Measurements from ENCODE around the gene PDF.
"Not testable (repeated sequence)": the region's sequence is repeated elsewhere in the genome, so short reads cannot be mapped to it uniquely, and the experiment has no call there.

The PDF gene

DNA sequence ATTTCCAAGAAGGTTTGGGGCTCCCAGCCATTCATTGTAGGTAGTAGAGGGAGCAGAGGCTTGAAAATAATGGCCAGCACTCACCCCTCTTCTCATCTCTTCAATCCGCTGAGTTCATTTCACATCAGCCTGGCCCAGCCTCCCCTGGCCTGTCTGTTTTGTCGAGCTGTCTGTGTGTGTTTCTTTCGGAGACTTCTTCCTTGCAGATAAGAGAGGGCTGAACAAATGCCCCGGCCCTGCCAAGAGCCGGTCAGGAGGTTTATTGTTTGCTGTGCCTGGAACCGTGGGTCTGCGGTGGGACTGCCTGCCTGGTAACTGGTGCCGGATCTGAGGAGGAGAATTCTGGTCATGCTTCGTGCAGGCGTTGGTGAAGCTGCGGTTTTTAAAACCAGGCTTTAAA is 15.9 kb downstream of the PDF start:
- DNase-seq: no peak

DNA sequence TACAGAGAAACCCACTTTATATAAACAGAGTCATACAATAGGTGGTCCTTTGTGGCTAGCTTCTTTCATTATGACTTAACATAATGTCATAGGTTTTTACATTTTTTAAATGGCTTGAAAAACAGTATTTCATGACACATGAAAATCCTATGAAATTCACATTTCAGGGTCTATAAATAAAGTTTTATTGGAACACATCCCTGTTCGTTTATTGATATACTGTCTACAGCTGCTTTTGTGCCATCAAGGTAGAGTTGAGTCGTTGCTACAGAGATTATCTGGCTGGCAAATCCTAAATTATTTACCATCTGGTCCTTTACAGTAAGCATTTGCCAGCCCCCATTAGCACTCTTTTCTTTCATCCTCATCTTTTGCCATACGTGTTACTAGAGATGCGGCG is 16.9 kb downstream of the PDF start:
- no peak for DNase-seq

DNA sequence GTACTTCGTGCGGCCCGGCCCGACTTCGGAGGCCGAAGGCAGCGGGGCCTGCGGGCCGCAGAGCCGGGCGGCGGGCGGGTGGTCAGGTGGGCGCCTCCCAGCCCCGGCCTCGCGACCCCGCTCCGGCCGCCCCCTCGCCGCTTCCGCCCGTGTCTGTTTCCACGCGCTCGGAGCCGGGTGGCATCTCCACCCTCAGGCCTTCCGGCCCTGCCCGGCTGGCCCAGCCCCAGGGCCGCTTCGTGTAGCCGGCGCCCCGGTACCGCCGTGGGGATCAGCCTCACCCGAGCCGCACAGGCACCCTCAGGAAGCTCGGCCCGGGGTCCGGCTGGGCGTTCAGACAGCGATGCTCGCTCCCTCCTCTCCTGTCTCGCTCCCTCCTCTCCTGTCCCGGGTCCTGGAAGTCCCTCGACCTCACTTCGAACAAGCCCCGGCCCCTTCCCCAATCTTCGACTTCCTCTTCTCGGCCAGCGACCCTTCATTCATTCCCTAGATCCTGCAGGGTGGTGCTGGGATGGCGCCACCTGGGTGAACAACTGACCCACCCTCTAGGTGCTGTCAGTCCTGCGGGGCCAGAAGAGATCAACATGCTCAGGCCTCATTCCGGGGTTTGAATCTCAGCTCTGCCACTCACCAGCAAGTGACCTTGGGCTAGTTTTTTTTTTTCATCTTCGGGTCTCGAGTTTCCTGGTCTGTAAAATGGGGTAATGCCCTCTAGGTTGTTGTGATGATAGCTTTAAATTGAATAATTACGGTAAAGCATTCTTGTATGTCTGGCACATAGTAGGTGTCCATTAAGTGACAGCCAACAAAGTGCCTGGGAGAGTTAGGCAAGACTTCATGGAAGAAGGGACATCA is 18.6 kb downstream of the PDF start:
- DNase-seq: no peak

DNA sequence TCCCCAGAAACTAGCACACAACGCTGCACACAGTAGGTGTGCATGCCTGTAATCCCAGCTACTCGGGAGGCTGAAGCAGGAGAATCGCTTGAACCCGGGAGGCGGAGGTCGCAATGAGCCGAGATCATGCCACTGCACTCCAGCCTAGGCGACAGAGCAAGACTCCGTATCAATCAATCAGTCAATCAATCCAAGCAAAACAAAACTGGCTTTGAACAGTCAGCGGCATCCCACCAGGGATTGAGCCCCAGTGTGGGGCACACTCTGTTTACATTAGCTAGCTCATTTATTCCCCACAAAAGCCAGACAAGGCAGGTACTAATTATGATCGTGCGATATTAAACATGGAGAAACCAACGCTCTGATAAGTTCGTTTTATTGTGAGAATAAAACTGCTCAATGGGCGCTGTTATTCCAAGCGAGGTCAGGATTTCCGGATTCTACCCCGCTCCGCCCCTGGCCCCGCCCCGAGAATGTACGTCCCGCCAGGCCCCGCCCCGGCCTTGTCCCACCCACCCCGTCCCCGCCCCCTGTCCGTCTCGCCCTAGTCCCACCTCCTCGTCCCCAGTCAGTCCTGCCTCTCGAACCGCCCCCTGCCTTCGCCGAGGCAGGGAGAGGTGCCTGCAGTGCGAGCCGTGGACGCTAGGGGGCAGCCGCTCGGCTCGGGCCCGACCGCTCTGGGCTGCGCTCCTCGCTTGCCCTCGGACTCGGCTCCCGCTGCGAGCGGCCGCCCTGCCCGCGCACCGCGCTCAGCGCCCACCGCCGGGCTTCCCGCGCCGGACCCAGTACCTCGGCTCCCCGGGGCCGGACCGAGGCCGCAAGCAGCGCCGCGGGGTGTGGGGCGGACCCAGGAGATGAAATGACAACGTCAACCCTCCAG is 19.5 kb downstream of the PDF start, which contains the start of gene VPS4A:
TSS of gene VPS4A (plus strand) at position 698 of the 880 bp plus-strand sequence. CDS start at position 860, 162 bp downstream.
- peak; percentile 99 for DNase-seq

DNA sequence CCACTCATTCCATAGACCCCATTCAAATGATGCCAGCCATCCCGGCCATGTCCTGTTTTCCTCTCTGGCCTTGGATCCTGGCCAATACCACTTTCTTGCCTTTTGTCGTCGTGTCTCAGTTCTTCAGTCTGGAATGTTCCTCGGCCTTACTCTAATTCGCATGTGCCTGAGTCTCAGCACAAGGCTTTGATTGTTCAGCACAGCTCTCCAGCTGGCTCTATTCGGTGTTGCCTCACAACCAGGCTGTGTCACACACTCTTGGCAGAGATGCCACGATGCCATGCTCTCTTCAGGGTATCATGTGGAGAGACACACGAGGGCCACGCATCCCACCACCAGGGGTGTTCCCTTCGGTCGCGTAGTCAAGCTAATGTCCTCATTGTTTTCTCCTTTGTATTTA is 21.1 kb downstream of the PDF start:
- no peak for DNase-seq

DNA sequence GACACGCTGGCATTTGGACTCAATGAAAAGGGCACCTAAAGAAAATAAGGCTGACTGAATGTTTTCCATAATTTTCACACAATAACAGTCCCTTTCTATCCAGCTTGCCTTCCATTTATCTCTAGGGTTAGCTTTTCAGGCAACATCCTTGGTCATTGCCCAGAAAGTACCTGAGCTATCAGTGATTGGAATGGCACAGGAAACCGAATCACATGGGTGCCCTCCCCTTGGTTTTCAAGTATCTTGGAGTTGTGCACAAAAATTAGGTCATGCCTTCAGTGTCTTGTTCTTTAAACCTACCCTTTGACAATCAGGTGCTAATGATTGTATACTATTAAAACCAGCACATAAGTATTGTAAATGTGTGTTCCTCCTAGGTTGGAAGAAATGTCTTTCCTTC is 22.5 kb downstream of the PDF start:
- DNase-seq: no peak

DNA sequence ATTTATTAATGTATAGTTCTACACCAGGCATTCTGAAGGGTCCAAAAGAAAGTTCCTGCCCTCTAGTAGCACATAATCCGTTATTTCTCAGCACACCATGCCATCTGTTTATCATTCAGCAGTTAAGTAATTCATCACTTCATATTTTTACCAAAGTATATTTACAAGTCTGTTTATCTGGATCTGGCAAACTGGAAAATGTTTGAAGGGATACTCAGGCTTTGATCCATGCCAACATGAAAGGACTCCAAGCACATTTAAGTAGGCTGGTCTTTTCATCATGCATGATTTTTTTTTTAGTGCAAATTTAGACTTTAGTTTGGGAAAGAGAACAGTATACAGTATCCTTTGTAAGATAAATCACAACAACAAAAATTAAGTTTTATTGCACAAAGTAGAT is 23.3 kb downstream of the PDF start:
- DNase-seq: no peak

DNA sequence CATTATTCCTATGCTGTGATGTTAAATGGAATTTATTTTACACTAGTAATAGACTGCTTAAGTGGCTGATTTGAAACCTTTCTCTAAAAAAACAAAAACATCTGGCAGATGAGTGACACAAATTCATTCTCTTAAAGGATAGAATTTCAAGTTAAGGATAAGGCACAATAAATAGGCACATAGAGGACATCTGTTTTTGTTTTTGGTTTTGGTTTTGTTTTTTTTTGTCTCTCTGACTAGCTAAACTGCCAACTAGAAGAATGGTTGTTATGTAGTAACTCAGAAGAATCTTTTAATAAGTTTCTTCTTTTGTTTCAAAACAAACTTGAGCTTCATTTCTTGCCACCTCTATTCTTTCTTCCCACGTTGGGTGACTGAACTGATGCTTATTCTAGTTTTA is 24.4 kb downstream of the PDF start:
- no peak for DNase-seq

DNA sequence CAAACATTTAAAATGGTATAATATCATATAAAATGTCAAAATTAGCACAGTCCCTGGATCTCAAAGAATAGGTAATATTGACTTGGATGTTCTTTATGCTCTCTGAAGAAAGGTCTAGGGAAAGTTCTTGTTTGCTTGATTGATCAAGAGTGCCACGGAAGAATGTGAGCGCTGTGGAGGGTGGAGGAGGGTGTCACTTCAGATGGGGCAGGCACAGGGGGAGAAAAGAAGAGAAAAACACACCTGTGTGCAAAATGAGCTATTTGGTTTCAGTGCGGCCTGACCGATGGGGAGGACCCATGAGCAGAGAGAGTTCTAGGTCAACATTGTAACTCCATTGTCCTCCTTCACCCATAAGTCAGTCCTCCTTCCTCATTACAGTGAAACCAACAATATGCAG is 28.1 kb downstream of the PDF start:
- no peak for DNase-seq

DNA sequence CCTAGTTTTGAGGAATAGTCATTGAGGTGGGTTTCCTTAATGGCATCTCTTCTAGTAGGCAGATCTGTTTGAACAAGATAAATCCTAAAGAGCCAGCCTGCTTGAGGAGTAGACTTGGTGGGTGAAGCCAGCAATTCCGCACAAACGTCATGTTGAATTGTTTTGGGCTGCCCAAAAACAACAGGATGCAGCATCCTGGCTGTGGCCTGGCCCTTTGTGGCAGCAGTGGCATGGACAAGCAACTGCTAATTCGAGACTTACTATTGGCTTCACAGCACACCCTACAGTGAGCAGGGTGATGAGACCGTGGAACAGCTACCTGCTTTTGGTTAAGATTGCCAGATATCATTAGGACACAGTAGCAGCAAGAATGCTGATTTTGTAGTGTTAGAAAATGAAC is 28.5 kb downstream of the PDF start:
- DNase-seq: no peak

DNA sequence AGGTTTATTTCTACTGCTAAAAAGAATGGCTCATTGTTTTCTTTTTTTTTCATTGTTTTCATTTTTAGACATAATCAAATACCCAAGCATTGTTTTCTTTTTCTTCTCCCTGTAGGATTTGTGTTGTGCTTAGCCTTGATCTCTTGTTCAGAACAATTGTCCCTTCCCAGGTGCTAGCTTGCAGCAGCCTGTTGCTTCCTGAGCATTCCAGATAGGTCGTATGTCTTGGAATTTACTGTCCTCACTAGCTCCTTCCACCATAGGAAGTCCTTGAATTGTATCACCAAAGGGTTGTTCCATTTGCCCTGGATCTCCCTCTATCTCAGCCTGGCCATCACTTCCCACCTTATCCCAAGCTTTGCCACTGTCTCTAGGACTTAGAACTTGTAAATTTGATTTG is 29.2 kb downstream of the PDF start:
- no peak for DNase-seq

DNA sequence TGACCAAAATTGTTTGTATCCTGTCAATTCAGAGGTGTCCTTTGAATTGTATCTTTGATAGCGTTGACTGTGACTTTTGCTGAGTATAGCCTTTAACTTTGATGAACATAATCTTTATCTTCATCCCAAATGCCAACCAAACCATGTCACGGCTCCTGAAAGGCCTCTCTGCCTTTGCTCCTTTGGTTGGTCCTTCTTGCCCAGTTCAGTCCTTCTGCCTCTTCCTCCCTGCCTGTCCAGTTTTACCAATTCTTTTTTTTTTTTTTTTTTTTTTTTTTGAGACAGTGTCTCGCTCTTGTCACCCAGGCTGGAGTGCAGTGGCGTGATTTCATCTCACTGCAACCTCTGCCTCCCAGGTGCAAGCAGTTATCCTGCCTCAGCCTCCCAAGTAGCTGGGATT is 32.1 kb downstream of the PDF start:
- no peak for DNase-seq

DNA sequence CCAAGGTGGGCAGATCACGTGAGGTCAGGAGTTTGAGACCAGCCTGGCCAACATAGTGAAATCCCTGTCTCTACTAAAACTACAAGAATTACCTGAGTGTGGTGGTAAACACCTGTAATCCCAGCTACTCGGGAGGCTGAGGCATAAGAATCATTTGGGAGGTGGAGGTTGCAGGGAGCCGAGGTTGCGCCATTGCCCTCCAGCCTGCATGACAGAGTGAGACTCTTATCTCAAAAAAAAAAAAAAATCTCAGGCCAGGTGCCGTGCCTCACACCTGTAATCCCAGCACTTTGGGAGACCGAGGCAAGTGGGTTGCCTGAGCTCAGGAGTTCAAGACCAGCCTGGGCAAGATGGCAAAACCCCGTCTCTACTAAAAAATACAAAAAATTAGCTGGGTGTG is 33.6 kb downstream of the PDF start:
- DNase-seq: not testable (repeated sequence)

DNA sequence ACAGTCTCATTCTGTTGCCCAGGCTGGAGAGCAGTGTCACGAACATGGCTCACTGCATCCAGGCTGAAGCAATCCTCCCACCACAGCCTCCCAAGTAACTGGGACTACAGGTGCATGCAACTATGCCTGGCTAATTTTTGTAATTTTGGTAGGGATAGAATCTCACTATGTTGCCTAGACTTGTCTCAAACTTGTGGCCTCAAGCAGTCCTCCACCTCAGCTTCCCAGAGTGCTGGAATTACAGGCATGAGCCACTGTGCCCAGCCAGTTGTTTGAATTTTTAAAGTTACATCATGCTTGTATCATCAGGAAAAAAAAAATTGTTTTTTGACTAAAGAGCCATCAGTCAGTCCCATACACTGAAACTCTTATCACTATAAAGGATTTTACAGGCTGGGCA is 36.3 kb downstream of the PDF start:
- no peak for DNase-seq

DNA sequence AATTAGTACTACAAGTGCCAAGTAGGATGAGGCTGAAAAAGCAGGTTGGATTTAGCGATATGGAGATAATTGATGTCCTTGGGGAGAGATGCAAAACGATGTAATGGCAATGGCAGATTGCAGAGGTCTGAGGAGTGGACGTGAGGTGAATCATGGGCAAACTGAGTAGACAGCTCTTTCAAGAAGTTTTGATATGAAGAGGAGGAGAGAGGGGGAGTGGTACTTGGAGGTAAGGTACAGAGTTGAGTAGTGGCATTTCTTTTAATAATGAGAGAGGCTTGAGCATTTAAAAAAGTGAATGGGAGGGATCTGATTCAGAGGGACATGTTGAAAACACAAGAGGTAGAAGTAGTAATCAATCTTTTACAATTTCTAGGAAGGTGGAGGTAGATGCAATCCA is 37.0 kb downstream of the PDF start:
- no peak for DNase-seq

DNA sequence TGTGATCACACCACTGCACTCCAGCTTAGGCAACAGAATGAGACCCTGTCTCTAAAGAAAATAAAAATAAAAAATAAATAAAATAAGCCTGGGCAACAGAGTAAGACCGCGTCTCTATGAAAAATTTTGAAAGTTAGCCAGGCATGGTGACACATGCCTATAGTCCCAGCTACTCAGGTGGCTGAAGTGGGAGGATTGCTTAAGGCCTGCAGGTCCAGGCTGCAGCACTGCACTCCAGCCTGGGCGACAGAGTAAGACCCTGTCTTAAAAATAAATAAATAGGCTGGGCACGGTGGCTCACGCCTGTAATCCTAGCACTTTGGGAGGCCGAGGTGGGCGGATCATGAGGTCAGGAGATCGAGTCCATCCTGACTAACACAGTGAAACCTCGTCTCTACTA is 38.7 kb downstream of the PDF start:
- DNase-seq: not testable (repeated sequence)

DNA sequence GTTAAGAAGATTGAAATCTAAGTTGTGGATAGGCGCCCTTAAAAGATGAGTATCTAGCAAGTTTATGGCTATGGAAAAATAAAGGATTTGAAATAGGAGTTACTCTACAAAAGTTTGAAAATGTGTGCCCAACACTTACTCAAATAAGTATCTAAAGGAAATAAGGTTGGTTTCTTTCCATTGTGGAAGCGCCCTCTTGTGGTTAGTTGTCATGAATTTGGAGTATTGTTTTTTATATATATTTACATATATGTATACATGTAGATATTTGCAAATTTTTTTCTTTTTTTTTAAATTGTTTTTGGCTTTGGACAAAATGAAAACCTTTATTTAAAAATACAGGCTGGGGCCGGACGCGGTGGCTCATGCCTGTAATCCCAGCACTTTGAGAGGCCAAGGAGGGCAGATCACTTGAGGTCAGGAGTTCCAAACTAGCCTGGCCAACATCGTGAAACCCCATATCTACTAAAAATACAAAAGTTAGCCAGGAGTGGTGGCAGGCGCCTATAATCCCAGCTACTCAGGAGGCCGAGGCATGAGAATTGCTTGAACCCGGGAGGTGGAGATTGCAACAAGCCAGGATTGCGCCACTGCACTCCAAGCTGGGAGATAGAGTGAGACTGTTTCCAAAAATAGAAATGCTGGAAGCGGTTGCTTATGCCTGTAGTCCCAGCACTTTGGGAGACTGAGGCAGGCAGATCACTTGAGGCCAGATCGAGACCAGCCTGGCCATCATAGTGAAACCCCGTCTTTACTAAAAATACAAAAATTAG is 43.3 kb downstream of the PDF start:
- DNase-seq: peak; percentile 19

DNA sequence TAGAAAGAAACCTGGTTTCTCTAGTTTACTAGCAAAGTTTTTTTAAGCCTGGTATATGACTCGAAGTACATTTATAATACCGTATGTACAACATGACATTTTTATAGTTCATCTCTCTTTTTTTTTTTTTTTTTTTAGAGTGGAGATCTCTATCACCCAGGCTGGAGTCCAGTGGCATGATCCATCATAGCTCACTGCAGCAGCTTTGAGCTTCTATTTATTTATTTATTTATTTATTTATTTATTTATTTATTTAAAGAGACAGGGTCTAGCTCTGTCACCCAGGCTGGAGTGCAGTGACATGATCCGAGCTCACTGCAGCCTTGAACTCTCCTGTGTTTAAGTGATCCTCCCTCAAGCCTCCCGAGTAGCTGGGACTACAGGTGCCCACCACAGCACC is 45.1 kb downstream of the PDF start:
- DNase-seq: no peak

DNA sequence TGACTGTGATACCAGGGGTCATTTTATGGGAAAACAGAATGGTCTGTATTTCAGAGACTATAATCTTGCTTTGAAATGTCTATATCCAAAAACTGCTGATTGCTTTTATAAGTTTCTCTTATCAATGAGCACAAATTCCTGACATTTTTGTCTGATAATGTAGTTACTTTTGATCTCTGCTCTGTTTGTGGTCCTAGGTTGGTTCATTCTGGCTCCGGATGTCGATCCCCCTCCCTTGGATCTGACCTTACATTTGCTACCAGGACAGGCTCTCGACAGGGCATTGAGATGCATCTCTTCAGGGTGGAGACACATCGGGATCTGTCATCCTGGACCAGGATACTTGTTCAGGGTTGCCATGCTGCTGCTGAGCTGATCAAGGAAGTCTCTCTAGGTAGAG is 46.5 kb downstream of the PDF start:
- no peak for DNase-seq

DNA sequence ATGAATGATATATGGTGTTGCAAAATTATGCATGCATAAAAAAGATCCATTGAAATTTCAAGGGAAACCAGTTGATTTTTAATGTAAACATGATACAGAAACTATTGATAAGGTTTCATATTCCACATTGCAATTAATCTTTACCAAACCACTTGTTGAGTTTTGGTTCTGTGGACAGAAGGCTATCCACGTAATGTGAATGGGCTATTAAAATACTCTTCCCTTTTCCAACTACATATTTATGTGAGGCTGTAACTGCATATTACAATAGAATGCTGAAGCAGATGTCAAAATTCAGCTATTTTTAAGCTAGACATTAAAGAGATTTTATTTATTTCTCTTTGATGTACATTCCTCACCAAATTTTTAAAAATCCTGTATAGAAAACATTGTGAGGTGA is 53.0 kb downstream of the PDF start:
- DNase-seq: no peak

Measured in activated T-cell treated with anti-CD3 and anti-CD28 coated beads, Interleukin-2, amount 50 U/mL, for 1 hour (primary cell).